Fibroblast of lung (primary cell): ENCODE measurements around the gene MAPT.

Experiments
- CTCF ChIP-seq, 2 donors: IDR thresholded peaks in 1 of 2; conservative IDR thresholded peaks in 1 of 2; 1 replicate in 1 of 2; 2 replicates in 1 of 2; pipeline ENCODE4 v1.5.1; 2011 to 2012; ENCODE audit warnings: low read length in 2 of 2, control low read depth in 1 of 2, inconsistent platforms in 1 of 2, low read depth in 1 of 2, mild to moderate bottlenecking in 1 of 2
- EZH2 ChIP-seq: IDR thresholded peaks from 2 replicates; pipeline ENCODE4 v1.5.1; 2012; ENCODE audit warnings: low read length, control low read depth, mild to moderate bottlenecking; ENCODE audit errors: missing control alignments

- no peak for TF ChIP-seq CTCF (conservative IDR thresholded peaks at IDR 0.05 in 1 of 2, IDR thresholded peaks at IDR 0.05 in 1 of 2; ENCODE audit: low read depth in 1 of 2, low read length in 2 of 2)
- no peak for TF ChIP-seq EZH2
These were observed 32.9 kb downstream of the MAPT start for GRCh38 chr17:45927247-45927646.
